Endothelial cell (in vitro differentiated cells): ENCODE results near the gene MYLK. TPM values are rescaled to one million over a fixed set of nuclear protein-coding genes. Genes with fewer than 3 reads are reported as not detected.

Source experiments
- DNase-seq: peaks from one replicate; pipeline ENCODE4 v3.0.0; 2021; ENCODE audit warnings: low spot score
- H3K27ac Mint-ChIP-seq: one replicate; pipeline ENCODE4 v1.8.0; 2021; ENCODE audit warnings: mixed read lengths, inconsistent platforms; ENCODE audit not compliant: unreplicated experiment
- H3K27me3 Mint-ChIP-seq: one replicate; pipeline ENCODE4 v1.8.0; 2021; ENCODE audit warnings: mild to moderate bottlenecking, moderate library complexity, mixed read lengths, inconsistent platforms; ENCODE audit not compliant: unreplicated experiment
- H3K36me3 Mint-ChIP-seq: one replicate; pipeline ENCODE4 v1.8.0; 2021; ENCODE audit warnings: mild to moderate bottlenecking, low read depth, mixed read lengths, inconsistent platforms; ENCODE audit not compliant: unreplicated experiment
- H3K4me1 Mint-ChIP-seq: one replicate; pipeline ENCODE4 v1.8.0; 2021; ENCODE audit warnings: mild to moderate bottlenecking, mixed read lengths, inconsistent platforms; ENCODE audit not compliant: unreplicated experiment
- H3K4me3 Mint-ChIP-seq: one replicate; pipeline ENCODE4 v1.8.0; 2021; ENCODE audit warnings: mild to moderate bottlenecking, mixed read lengths, inconsistent platforms; ENCODE audit not compliant: unreplicated experiment
- H3K9me3 Mint-ChIP-seq: one replicate; pipeline ENCODE4 v1.8.0; 2021; ENCODE audit warnings: mixed read lengths, inconsistent platforms; ENCODE audit not compliant: unreplicated experiment
- total RNA-seq: library from RNA; stranded (reverse); fragmentation: NEBNext Ultra II Directional; extraction: Animal tissue kit (Norgen Biotek cat#: 25700); gene quantifications from one replicate; pipeline ENCODE4 v1.2.1, GENCODE V29; 2021; ENCODE audit not compliant: unreplicated experiment
- TF ChIP-seq, protein P1 (sequence below): fragments of 200-600 bp; sonication (generic); IDR thresholded peaks from one replicate; pipeline ENCODE4 v1.5.0; 2021; ENCODE audit warnings: antibody characterized with exemption; ENCODE audit not compliant: unreplicated experiment

Gene MYLK
- total RNA-seq, 1 donor from 2014 or later, result 7.8 TPM

GRCh38 chr3:123805101-123805500 lies 79.0 kb downstream of the MYLK start:
- TF ChIP-seq, protein P1, sequence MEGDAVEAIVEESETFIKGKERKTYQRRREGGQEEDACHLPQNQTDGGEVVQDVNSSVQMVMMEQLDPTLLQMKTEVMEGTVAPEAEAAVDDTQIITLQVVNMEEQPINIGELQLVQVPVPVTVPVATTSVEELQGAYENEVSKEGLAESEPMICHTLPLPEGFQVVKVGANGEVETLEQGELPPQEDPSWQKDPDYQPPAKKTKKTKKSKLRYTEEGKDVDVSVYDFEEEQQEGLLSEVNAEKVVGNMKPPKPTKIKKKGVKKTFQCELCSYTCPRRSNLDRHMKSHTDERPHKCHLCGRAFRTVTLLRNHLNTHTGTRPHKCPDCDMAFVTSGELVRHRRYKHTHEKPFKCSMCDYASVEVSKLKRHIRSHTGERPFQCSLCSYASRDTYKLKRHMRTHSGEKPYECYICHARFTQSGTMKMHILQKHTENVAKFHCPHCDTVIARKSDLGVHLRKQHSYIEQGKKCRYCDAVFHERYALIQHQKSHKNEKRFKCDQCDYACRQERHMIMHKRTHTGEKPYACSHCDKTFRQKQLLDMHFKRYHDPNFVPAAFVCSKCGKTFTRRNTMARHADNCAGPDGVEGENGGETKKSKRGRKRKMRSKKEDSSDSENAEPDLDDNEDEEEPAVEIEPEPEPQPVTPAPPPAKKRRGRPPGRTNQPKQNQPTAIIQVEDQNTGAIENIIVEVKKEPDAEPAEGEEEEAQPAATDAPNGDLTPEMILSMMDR, result no peak
- Mint-ChIP-seq H3K27ac (no peak overlapping the region), H3K4me3 (no peak overlapping the region), H3K36me3 (no peaks in the 10 kb centered on the region), H3K9me3 (no peaks in the 10 kb centered on the region), H3K27me3 (no peaks in the 10 kb centered on the region), H3K4me1 (peaks cover 18% of the 10 kb centered on the region)
- DNase-seq, result no peak

- Mint-ChIP-seq H3K4me1 (peaks cover 14% of the 10 kb centered on the region), H3K36me3 (no peaks in the 10 kb centered on the region), H3K27ac (no peak overlapping the region), H3K4me3 (no peak overlapping the region), H3K9me3 (no peaks in the 10 kb centered on the region), H3K27me3 (no peaks in the 10 kb centered on the region)
- no peak for DNase-seq
- TF ChIP-seq, protein P1, result no peak
These were observed 79.5 kb downstream of the MYLK start for GRCh38 chr3:123804676-123805075.

GRCh38 chr3:123803521-123803920 lies 80.6 kb downstream of the MYLK start:
- DNase-seq, result no peak
- no peaks in the 10 kb centered on the region for H3K9me3 Mint-ChIP-seq
- no peak overlapping the region for H3K27ac Mint-ChIP-seq
- H3K4me3 Mint-ChIP-seq, result no peak overlapping the region
- no peaks in the 10 kb centered on the region for H3K27me3 Mint-ChIP-seq
- TF ChIP-seq, protein P1, result no peak
- no peaks in the 10 kb centered on the region for H3K36me3 Mint-ChIP-seq
- H3K4me1 Mint-ChIP-seq, result peaks cover 10% of the 10 kb centered on the region

- Mint-ChIP-seq H3K36me3 (no peaks in the 10 kb centered on the region), H3K27ac (no peak overlapping the region), H3K9me3 (no peaks in the 10 kb centered on the region)
These were observed 82.0 kb downstream of the MYLK start for GRCh38 chr3:123802007-123802625.

DNA sequence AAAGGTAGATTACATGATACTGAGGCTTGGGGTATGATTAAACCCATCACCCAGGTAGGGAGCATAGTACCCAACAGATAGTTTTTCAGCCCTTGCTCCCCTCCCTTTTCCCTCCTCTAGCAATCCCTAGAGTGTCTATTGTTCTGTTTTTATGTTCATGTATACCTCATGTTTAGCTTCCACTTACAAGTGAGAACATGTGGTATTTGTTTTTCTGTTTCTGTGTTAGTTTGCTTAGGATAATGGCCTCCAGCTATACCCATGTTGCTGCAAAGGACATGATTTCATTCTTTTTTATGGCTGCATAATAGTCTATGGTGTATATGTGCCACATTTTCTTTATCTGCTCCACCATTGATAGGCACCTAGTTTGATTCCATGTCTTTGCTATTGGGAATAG lies 82.7 kb downstream of the MYLK start:
- Mint-ChIP-seq H3K27me3 (no peaks in the 10 kb centered on the region), H3K9me3 (no peaks in the 10 kb centered on the region), H3K4me1 (peaks cover 11% of the 10 kb centered on the region), H3K36me3 (no peaks in the 10 kb centered on the region), H3K4me3 (no peak overlapping the region), H3K27ac (no peak overlapping the region)
- TF ChIP-seq, protein P1, result no peak
- DNase-seq, result no peak

More at GRCh38 chr3:123802007-123802625, 82.0 kb downstream of the MYLK start:
- no peak for DNase-seq
- Mint-ChIP-seq H3K4me3 (no peak overlapping the region), H3K4me1 (peaks cover 11% of the 10 kb centered on the region), H3K27me3 (no peaks in the 10 kb centered on the region)
- TF ChIP-seq, protein P1, result no peak
